Endothelial cell of umbilical vein (primary cell): Measurements from ENCODE around the gene HDAC9. TPM values are rescaled to one million over a fixed set of nuclear protein-coding genes. Genes with fewer than 3 reads are reported as not detected.

Source experiments
- BruUV-seq: library from RNA; stranded (reverse); fragments of 400-500 nt; replicated peaks from 2 replicates; lab custom pipeline; 2021; lab: Mats Ljungman, UMichigan
- CTCF ChIA-PET: fragments of 300-600, 350-600 bp; sonication (Branson Sonifier 250); formaldehyde crosslinking; loops from one replicate; lab custom pipeline; 2021; ENCODE audit warnings: antibody characterized with exemption, inconsistent platforms; lab: Charles Lee
- POLR2A ChIA-PET: fragments of 300-600, 350-600 bp; sonication (Branson Sonifier 250); formaldehyde crosslinking; loops from one replicate; lab custom pipeline; 2021; ENCODE audit warnings: antibody characterized with exemption, inconsistent platforms; lab: Charles Lee
- DNase-seq: peaks from one replicate; pipeline ENCODE4 v3.0.0-alpha.2; 2011; ENCODE audit warnings: low read depth, low spot score
- FAIRE-seq: peaks from 2 replicates; lab custom pipeline; 2011; peaks lifted over from hg19 to GRCh38; lab: Jason Lieb, UNC
- H2AFZ ChIP-seq: 2 replicates; pipeline ENCODE4 v1.6.0; 2012; ENCODE audit warnings: low read depth, low read length, control low read depth, inconsistent platforms
- H3K27ac ChIP-seq: 2 replicates; pipeline ENCODE4 v1.5.1; 2011; ENCODE audit warnings: low read depth, mild to moderate bottlenecking, control low read depth, low read length, moderate library complexity; ENCODE audit not compliant: insufficient read depth
- H3K27me3 ChIP-seq, 2 experiments: 2 replicates each; pipeline versions ENCODE4 v1.6.0 to v1.6.1; 2011; ENCODE audit warnings: low read length in 2 of 2, mixed read lengths in 1 of 2; ENCODE audit not compliant: control insufficient read depth in 2 of 2, insufficient read depth in 2 of 2
- H3K36me3 ChIP-seq, 2 experiments: 2 replicates in 1 of 2; 3 replicates in 1 of 2; pipeline ENCODE4 v1.5.1; 2011; ENCODE audit warnings: low read length in 2 of 2, mild to moderate bottlenecking in 1 of 2, moderate library complexity in 1 of 2; ENCODE audit not compliant: control insufficient read depth in 2 of 2, insufficient read depth in 2 of 2; ENCODE audit errors: extremely low read depth in 1 of 2
- H3K4me1 ChIP-seq: 3 replicates; pipeline ENCODE4 v1.5.1; 2011; ENCODE audit warnings: mild to moderate bottlenecking, low read length; ENCODE audit not compliant: control insufficient read depth, insufficient read depth; ENCODE audit errors: extremely low read depth
- H3K4me2 ChIP-seq: 2 replicates; pipeline ENCODE4 v1.6.1; 2011; ENCODE audit warnings: low read length, control low read depth, mixed read lengths; ENCODE audit not compliant: insufficient read depth
- H3K4me3 ChIP-seq, 3 experiments: fragments of 200-600 bp in 1 of 3; sonication (generic), shearing (Covaris generic) in 1 of 3; replicated peaks in 1 of 3; 2 replicates each; pipeline ENCODE4 v1.5.1; 2011 to 2016; ENCODE audit warnings: control low read depth in 3 of 3, low read length in 3 of 3, mild to moderate bottlenecking in 2 of 3, inconsistent platforms in 1 of 3, low read depth in 1 of 3, moderate library complexity in 1 of 3; ENCODE audit not compliant: insufficient read depth in 1 of 3
- H3K79me2 ChIP-seq: 2 replicates; pipeline ENCODE4 v1.6.0; 2012; ENCODE audit warnings: low read length, inconsistent platforms; ENCODE audit not compliant: control insufficient read depth, insufficient read depth
- H3K9ac ChIP-seq: replicated peaks from 2 replicates; pipeline ENCODE3; 2011; ENCODE audit warnings: low read length, control low read depth; ENCODE audit not compliant: insufficient read depth; ENCODE audit errors: extremely low read depth
- H3K9me1 ChIP-seq: replicated peaks from 3 replicates; pipeline ENCODE4 v1.6.0; 2011; ENCODE audit warnings: mild to moderate bottlenecking, low read length; ENCODE audit not compliant: control insufficient read depth, insufficient read depth; ENCODE audit errors: extremely low read depth
- H3K9me3 ChIP-seq: replicated peaks from 2 replicates; pipeline ENCODE4 v1.5.1; 2012; ENCODE audit warnings: low read length, inconsistent platforms; ENCODE audit not compliant: control insufficient read depth, insufficient read depth
- H4K20me1 ChIP-seq: replicated peaks from 2 replicates; pipeline ENCODE3; 2011; ENCODE audit warnings: mild to moderate bottlenecking, low read length; ENCODE audit not compliant: control insufficient read depth, insufficient read depth; ENCODE audit errors: extremely low read depth
- EZH2 ChIP-seq: IDR thresholded peaks from 2 replicates; pipeline ENCODE4 v1.6.1; 2012; ENCODE audit warnings: borderline replicate concordance, low read depth, mild to moderate bottlenecking, moderate library complexity, low read length, inconsistent platforms; ENCODE audit not compliant: severe bottlenecking
- GATA2 ChIP-seq: IDR thresholded peaks from 2 replicates; pipeline ENCODE4 v1.7.0; 2011; ENCODE audit warnings: low read depth, mild to moderate bottlenecking, moderate library complexity, mixed read lengths, low read length; ENCODE audit not compliant: insufficient read length, insufficient read depth
- POLR2A ChIP-seq: IDR thresholded peaks from 2 replicates; pipeline ENCODE4 v1.6.1; 2012; ENCODE audit warnings: low read depth, mild to moderate bottlenecking, control low read depth, low read length
- POLR2AphosphoS5 ChIP-seq: IDR thresholded peaks from 2 replicates; pipeline ENCODE4 v1.6.1; 2012; ENCODE audit warnings: low read depth, mild to moderate bottlenecking, control low read depth, low read length, moderate library complexity; ENCODE audit not compliant: insufficient read depth
- dilution Hi-C: fragments of 300-500 bp; cut with MboI; formaldehyde crosslinking; loops from one replicate; pipeline ENCODE4 v1.15.0; 2019; ENCODE audit warnings: low sequenced_read_pairs; ENCODE audit not compliant: extremely low pct_ligation_motif_present
- intact Hi-C: fragments of 100-400 bp; cut with micrococcal nuclease; formaldehyde crosslinking; loops from one replicate; pipeline ENCODE4 v1.10.0; 2022
- polyA plus RNA-seq, 4 experiments: library from polyadenylated mRNA; depleted of rRNA in 3 of 4; stranded (reverse) in 3 of 4; unstranded in 1 of 4; fragments of >200 nt; gene quantifications; 2 replicates each; pipeline versions ENCODE4 v1.2.1 to v1.2.3, GENCODE V29; 2011 to 2012; ENCODE audit warnings: missing spikeins in 1 of 4
- total RNA-seq: library from RNA; stranded (reverse); gene quantifications from 2 replicates; pipeline ENCODE4 v1.2.3, GENCODE V29; 2021
- TF ChIP-seq, protein P1 (sequence below), 2 donors: IDR thresholded peaks; 1 replicate in 1 of 2; 2 replicates in 1 of 2; pipeline ENCODE4 v1.5.1; 2011; ENCODE audit warnings: low read length in 2 of 2, mild to moderate bottlenecking in 2 of 2, moderate library complexity in 2 of 2, control low read depth in 1 of 2, inconsistent platforms in 1 of 2, low read depth in 1 of 2; ENCODE audit not compliant: insufficient read depth in 1 of 2; ENCODE audit errors: extremely low read depth in 1 of 2

Gene HDAC9
- total and polyA plus RNA-seq, 2 donors (not counting 3 experiments of a cell fraction or from before 2014, with no cell fraction given), result 1.8 to 11.6 TPM

DNA sequence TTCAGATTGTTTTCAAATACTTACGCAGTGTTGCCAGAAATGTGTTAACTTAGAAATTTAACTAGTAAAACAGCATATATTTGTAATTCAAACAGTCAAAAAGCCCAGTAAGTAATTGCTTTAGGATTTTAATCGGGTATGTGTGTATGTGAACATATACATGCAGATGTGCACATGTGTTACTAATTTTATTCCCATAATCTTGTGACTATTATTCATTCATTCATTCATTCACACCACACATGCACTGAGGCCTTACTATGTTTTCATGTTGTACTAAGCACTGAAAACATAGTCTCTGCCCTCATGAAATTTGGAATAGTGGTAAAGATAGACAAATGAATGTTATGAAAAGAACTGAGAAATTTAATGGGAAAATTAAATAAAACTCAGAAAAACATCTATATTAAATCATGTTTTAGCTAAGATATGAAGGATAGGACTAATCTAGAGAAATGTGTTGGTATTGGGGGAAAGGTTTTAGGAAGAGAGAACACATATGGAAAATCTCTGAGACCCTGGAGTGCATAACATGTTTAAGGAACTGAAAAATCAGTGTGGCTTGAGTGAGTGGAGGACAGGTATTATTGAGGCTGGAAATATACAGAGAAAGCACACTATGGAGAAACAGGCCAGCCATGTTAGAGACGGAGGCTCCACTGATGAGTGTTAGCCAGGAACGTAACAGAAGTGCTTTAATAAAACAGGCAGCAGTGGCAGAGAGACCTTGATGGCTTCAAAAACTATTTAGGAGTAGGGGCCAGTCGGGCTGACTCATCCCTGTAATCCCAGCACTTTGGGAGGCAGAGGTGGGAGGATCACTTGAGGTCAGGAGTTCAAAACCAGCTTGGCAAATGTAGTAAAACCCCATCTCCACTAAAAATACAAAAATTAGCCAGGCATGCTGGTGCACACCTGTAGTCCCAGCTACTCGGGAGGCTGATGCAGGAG lies 80.3 kb downstream of the HDAC9 start:
- H3K9me1 ChIP-seq, result no peaks in the 10 kb centered on the region
- no peak overlapping the region for H3K4me3 ChIP-seq
- H2AFZ ChIP-seq, result no peak overlapping the region
- dilution Hi-C loops, result no loop called here
- H3K79me2 ChIP-seq, result no peaks in the 10 kb centered on the region
- ChIA-PET CTCF (interaction anchor here (9.2 kb wide), 2 partner anchors 218 to 224 kb away, joined by 202 to 572 read pairs; no protein-coding TSS in a partner anchor), POLR2A (no interaction called here)
- no peaks in the 10 kb centered on the region for H3K36me3 ChIP-seq
- H4K20me1 ChIP-seq, result no peaks in the 10 kb centered on the region
- no peak overlapping the region for H3K27ac ChIP-seq
- no peaks in the 10 kb centered on the region for H3K4me1 ChIP-seq
- FAIRE-seq, result no peak
- TF ChIP-seq POLR2A, result no peak
- no peak for TF ChIP-seq POLR2AphosphoS5
- TF ChIP-seq GATA2, result no peak
- TF ChIP-seq, protein P1, sequence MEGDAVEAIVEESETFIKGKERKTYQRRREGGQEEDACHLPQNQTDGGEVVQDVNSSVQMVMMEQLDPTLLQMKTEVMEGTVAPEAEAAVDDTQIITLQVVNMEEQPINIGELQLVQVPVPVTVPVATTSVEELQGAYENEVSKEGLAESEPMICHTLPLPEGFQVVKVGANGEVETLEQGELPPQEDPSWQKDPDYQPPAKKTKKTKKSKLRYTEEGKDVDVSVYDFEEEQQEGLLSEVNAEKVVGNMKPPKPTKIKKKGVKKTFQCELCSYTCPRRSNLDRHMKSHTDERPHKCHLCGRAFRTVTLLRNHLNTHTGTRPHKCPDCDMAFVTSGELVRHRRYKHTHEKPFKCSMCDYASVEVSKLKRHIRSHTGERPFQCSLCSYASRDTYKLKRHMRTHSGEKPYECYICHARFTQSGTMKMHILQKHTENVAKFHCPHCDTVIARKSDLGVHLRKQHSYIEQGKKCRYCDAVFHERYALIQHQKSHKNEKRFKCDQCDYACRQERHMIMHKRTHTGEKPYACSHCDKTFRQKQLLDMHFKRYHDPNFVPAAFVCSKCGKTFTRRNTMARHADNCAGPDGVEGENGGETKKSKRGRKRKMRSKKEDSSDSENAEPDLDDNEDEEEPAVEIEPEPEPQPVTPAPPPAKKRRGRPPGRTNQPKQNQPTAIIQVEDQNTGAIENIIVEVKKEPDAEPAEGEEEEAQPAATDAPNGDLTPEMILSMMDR (IDR thresholded peaks at IDR 0.05; ENCODE audit: extremely low read depth in 1 of 2, insufficient read depth in 1 of 2, low read depth in 1 of 2, low read length in 2 of 2), result no peak
- TF ChIP-seq EZH2, result no peak
- intact Hi-C loops, result loop anchor here (10.0 kb wide), 1 partner anchor 871 kb away; no protein-coding TSS in a partner anchor
- no peak overlapping the region for H3K9ac ChIP-seq
- BruUV-seq, result no TSS peak
- no peaks in the 10 kb centered on the region for H3K9me3 ChIP-seq
- no peak for DNase-seq
- no peak overlapping the region for H3K4me2 ChIP-seq
- H3K27me3 ChIP-seq, result no peaks in the 10 kb centered on the region
